GM10266 (cell line): Measurements from ENCODE around the gene DENND1A.

Source experiments
- DNase-seq: peaks from one replicate; pipeline ENCODE4 v3.0.0; 2012; ENCODE audit errors: extremely low spot score
- CTCF ChIP-seq: IDR thresholded peaks from 2 replicates; pipeline ENCODE4 v1.5.1; 2012; ENCODE audit warnings: mild to moderate bottlenecking, low read depth; ENCODE audit not compliant: control insufficient read depth, insufficient read depth; ENCODE audit errors: missing control alignments

Gene DENND1A

GRCh38 chr9:123957731-123958130 lies 27.8 kb upstream of the DENND1A start:
- no peak for TF ChIP-seq CTCF
- no peak for DNase-seq

DNA sequence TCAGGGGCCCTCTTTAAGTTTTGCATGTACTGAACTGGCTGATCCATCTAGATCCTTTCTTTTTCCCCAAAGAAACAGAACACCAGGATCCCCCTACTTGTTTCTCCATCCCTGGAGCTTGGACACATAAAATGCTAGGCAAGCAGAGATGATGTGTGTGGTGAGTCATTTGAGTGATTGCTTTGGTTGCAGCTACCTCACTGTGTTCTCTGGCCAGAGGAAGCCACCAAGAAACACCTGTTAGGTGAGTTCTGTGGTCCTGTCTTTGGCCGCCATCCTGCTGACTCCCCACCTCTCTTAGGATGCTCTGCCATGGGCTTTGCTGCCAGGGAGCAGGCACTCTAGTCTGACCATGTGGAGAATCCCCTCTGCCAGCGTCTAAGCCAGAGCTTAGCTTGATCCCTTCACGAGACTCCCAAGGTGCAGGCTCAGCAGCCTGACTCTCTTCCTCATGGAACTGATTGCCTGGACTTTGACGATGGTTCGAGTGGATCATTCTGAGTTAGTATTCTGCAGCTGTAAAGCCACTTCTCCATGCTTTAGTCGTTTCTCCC lies 27.3 kb upstream of the DENND1A start:
- TF ChIP-seq CTCF: no peak
- no peak for DNase-seq

- DNase-seq: no peak
- TF ChIP-seq CTCF: no peak
These were observed 25.7 kb upstream of the DENND1A start for GRCh38 chr9:123955637-123956036.

GRCh38 chr9:123954518-123955280 lies 24.8 kb upstream of the DENND1A start:
- no peak for DNase-seq
- TF ChIP-seq CTCF: no peak

GRCh38 chr9:123952641-123953495 lies 22.9 kb upstream of the DENND1A start:
- TF ChIP-seq CTCF: no peak
- DNase-seq: no peak

- no peak for DNase-seq
- no peak for TF ChIP-seq CTCF
These were observed 18.4 kb upstream of the DENND1A start for GRCh38 chr9:123948286-123948685.
